Upper lobe of left lung (tissue), 6 donors: Measurements from ENCODE around the gene LGALS1. TPM values are rescaled to one million over a fixed set of nuclear protein-coding genes. Genes with fewer than 3 reads are reported as not detected.

Source experiments
- ATAC-seq, 2 donors: fragments of 200-7000 bp; cut with Tn5 transposase; one replicate each; pipeline ENCODE4 v1.9.1; 2022; ENCODE audit warnings: mild to moderate bottlenecking in 2 of 2, moderate library complexity in 2 of 2; ENCODE audit not compliant: low FRiP score in 2 of 2
- DNase-seq, 2 donors: peaks; one replicate each; pipeline ENCODE4 v3.0.0-alpha.2; 2019 to 2020
- H3K27ac ChIP-seq, 4 donors: fragments of 200-600 bp; sonication (generic); one replicate each; pipeline ENCODE4 v1.5.1; 2016 to 2019
- H3K27me3 ChIP-seq, 4 donors: fragments of 200-600 bp; sonication (generic); one replicate each; pipeline ENCODE4 v1.5.1; 2017 to 2019
- H3K36me3 ChIP-seq, 4 donors: fragments of 200-600 bp; sonication (generic); one replicate each; pipeline ENCODE4 v1.5.1; 2016 to 2019
- H3K4me1 ChIP-seq, 4 donors: fragments of 200-600 bp; sonication (generic); one replicate each; pipeline ENCODE4 v1.5.1; 2018 to 2019
- H3K4me3 ChIP-seq, 4 donors: fragments of 200-600 bp; sonication (generic); one replicate each; pipeline ENCODE4 v1.5.1; 2017 to 2019; ENCODE audit warnings: mild to moderate bottlenecking in 2 of 4, moderate library complexity in 1 of 4
- H3K9me3 ChIP-seq, 4 donors: fragments of 200-600 bp; sonication (generic); one replicate each; pipeline ENCODE4 v1.5.1; 2018 to 2019
- EP300 ChIP-seq, 4 donors: sonication (generic); formaldehyde crosslinking; IDR thresholded peaks; one replicate each; pipeline ENCODE4 v1.5.1; 2017; ENCODE audit warnings: antibody characterized with exemption in 4 of 4, control low read depth in 2 of 4
- POLR2A ChIP-seq, 4 donors: fragments of 450-650 bp; IDR thresholded peaks; one replicate each; pipeline ENCODE4 v1.5.1; 2016 to 2017; ENCODE audit warnings: antibody characterized with exemption in 4 of 4, mild to moderate bottlenecking in 2 of 4
- POLR2AphosphoS5 ChIP-seq, 2 donors: sonication (generic); formaldehyde crosslinking; IDR thresholded peaks; one replicate each; pipeline ENCODE4 v1.5.1; 2017; ENCODE audit warnings: antibody characterized with exemption in 2 of 2
- WGBS, 2 donors: methylation state at CpG; one replicate each; pipeline ENCODE4 v1.1.5; 2017 to 2018; 5-methylcytosine and 5-hydroxymethylcytosine counted together
- total RNA-seq, 6 donors: library from RNA; depleted of rRNA in 4 of 6; stranded (reverse); fragments of >200 nt in 4 of 6; gene quantifications; one replicate each; pipeline versions ENCODE4 v1.1.0 to v1.2.1, GENCODE V29; 2016 to 2021
- TF ChIP-seq, protein P1 (sequence below), 6 experiments: fragments of 450-650 bp in 4 of 6; fragments of 200-600 bp in 2 of 6; sonication (generic) in 2 of 6; IDR thresholded peaks; one replicate each; pipeline ENCODE4 v1.5.1; 2016 to 2019; ENCODE audit warnings: antibody characterized with exemption in 6 of 6
- donor health status: DM: no; HTN: no; CAD: no; lungs with moderate emphysema.
- donor health status: DM: no; HTN: yes; CAD: no; lungs with severe emphysema.

Gene LGALS1
- total RNA-seq, 6 donors from 2014 or later: 125 to 750 (median 400) TPM

DNA sequence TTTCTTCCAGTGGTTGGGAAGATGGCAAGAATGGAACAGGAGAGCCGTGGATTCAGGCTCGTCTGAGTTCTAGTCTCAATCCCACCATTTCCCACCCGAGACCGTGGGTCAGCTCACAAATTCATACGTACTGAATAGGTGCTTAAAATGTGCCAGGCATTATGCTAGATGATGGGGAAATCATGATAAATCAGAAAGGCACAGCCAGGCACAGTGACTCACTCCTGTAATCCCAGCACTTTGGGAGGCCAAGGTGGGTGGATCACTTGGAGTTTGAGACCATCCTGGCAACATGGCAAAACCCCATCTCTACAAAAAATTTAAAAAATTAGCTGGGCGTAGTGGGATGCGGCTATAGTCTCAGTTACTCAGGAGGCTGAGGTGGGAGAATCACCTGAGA lies 28.5 kb downstream of the LGALS1 start:
- TF ChIP-seq EP300 (IDR thresholded peaks at IDR 0.05) (no peak), POLR2A (IDR thresholded peaks at IDR 0.05) (no peak), POLR2AphosphoS5 (IDR thresholded peaks at IDR 0.05) (no peak)
- TF ChIP-seq, protein P1, sequence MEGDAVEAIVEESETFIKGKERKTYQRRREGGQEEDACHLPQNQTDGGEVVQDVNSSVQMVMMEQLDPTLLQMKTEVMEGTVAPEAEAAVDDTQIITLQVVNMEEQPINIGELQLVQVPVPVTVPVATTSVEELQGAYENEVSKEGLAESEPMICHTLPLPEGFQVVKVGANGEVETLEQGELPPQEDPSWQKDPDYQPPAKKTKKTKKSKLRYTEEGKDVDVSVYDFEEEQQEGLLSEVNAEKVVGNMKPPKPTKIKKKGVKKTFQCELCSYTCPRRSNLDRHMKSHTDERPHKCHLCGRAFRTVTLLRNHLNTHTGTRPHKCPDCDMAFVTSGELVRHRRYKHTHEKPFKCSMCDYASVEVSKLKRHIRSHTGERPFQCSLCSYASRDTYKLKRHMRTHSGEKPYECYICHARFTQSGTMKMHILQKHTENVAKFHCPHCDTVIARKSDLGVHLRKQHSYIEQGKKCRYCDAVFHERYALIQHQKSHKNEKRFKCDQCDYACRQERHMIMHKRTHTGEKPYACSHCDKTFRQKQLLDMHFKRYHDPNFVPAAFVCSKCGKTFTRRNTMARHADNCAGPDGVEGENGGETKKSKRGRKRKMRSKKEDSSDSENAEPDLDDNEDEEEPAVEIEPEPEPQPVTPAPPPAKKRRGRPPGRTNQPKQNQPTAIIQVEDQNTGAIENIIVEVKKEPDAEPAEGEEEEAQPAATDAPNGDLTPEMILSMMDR (IDR thresholded peaks at IDR 0.05): no peak
- ATAC-seq (no peak), DNase-seq (no peak)
- H3K27me3 ChIP-seq: no peaks in the 10 kb centered on the region
- no peak overlapping the region for H3K4me3 ChIP-seq
- no peak overlapping the region for H3K27ac ChIP-seq
- peaks cover 6 to 13% (median 7%) of the 10 kb centered on the region in 4 donors for H3K4me1 ChIP-seq
- H3K36me3 ChIP-seq: no peaks in the 10 kb centered on the region
- no peaks in the 10 kb centered on the region for H3K9me3 ChIP-seq
- WGBS, 2 donors: 84% methylated on average over 7 of the region's 7 CpGs

DNA sequence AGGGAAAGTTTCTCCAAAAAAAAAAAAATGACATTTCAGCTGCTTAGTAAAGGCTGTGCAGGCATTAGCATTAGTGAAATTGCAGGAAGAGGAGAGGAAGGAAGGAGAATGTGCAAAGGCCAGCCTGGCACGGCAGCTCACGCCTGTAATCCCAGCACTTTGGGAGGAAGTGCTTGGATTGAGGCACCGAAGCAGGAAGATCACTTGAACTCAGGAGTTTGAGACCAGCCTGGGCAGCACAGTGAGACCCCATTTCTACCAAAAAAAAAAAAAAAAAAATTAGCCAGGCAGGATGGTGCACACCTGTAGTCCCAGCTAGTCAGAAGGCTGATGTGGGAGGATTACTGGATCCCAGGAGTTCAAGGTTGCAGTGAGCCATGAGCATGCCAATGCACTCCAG lies 29.2 kb downstream of the LGALS1 start:
- no peaks in the 10 kb centered on the region for H3K9me3 ChIP-seq

DNA sequence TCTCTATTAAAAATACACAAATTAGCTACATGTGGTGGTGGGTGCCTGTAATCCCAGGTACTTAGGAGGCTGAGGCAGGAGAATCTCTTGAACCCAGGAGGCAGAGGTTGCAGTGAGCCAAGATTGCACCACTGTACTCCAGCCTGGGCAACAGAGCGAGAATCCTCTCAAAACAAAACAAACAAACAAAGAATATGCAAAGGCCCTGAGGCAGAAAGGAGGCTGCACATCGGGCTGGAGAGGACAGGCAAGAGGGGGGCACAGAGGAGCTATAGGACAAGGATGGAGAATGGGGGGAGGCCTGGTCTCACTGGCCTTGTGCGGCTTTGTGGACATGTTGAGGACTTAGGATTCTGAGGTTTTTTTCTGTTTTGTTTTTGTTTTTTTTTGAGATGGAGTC lies 29.8 kb downstream of the LGALS1 start:
- DNase-seq: no peak
- no peak for ATAC-seq
- no peaks in the 10 kb centered on the region for H3K9me3 ChIP-seq
- H3K4me1 ChIP-seq: peaks cover 8 to 16% (median 10%) of the 10 kb centered on the region in 4 donors
- no peaks in the 10 kb centered on the region for H3K36me3 ChIP-seq
- TF ChIP-seq, protein P1 (IDR thresholded peaks at IDR 0.05): no peak
- TF ChIP-seq EP300 (IDR thresholded peaks at IDR 0.05): no peak
- no peak for TF ChIP-seq POLR2AphosphoS5 (IDR thresholded peaks at IDR 0.05)
- no peak for TF ChIP-seq POLR2A (IDR thresholded peaks at IDR 0.05)
- 93 to 97% methylated on average over 3 of the region's 3 CpGs for WGBS, 2 donors
- no peaks in the 10 kb centered on the region for H3K27me3 ChIP-seq
- H3K4me3 ChIP-seq: no peak overlapping the region
- no peak overlapping the region for H3K27ac ChIP-seq

More for the DNA sequence above, 29.2 kb downstream of the LGALS1 start:
- ATAC-seq (no peak), DNase-seq (no peak)
- 35 to 54% methylated on average over 3 of the region's 3 CpGs for WGBS, 2 donors
- Histone ChIP-seq H3K27me3 (no peaks in the 10 kb centered on the region), H3K27ac (no peak overlapping the region), H3K4me1 (peaks cover 8 to 16% (median 10%) of the 10 kb centered on the region in 4 donors), H3K36me3 (no peaks in the 10 kb centered on the region), H3K4me3 (no peak overlapping the region)
- no peak for TF ChIP-seq POLR2AphosphoS5 (IDR thresholded peaks at IDR 0.05)

DNA sequence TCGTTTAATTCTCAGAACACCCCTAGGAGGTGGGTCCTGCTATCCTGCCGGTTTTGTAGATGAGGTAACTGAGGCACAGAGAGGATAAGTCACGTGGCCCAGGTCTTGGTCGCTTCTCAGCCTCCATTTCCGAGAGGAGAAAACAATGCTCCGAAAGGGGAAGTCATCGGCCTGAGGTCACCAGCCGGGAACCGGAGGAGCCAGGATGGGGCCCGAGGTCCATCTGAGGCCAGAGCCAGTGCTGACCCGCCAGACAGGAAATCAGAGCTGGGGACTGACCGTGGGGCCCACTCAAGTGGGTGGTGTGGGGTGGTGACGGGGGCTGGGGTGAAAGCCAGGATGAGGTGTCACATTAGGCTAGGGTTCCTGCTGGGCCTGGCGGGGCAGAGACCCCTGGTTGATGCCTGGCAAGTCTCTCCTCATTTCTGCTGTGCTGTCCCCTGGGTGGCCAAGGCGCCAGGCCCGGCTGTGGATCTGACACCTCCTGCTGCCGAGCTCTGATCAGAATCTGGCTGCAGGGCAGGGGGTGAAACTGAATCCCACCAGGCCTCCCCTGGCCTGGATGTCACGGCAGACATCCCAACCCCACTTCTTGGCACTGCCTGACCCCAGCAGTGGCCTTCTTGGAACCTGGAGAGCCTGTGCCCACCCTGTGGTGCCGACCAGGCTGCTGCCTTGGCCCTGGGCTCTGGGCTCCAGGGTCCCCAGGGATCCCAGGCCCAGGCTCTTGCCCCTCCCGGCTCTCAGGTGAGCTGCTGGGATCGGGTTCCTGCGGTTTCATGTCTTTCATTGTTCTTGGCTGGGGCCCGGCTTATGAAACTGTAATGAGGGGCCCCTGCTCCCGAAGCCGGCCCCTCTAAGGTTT lies 33.4 kb downstream of the LGALS1 start:
- Histone ChIP-seq H3K27ac (peak overlapping the region in 3 of 4 donors; percentile 28 to 57 (median 30)), H3K4me3 (no peak overlapping the region), H3K27me3 (no peaks in the 10 kb centered on the region), H3K4me1 (peaks cover 0 to 11% (median 9%) of the 10 kb centered on the region in 4 donors), H3K36me3 (no peaks in the 10 kb centered on the region), H3K9me3 (no peaks in the 10 kb centered on the region)
- ATAC-seq (peak; percentile 43 to 47), DNase-seq (peak in 1 of 2 donors; percentile 71)
- TF ChIP-seq, protein P1 (IDR thresholded peaks at IDR 0.05): no peak
- TF ChIP-seq POLR2A (IDR thresholded peaks at IDR 0.05) (no peak), POLR2AphosphoS5 (IDR thresholded peaks at IDR 0.05) (no peak), EP300 (IDR thresholded peaks at IDR 0.05) (no peak)
- WGBS, 2 donors: 52 to 67% methylated on average over 13 to 20 of the region's 25 CpGs

DNA sequence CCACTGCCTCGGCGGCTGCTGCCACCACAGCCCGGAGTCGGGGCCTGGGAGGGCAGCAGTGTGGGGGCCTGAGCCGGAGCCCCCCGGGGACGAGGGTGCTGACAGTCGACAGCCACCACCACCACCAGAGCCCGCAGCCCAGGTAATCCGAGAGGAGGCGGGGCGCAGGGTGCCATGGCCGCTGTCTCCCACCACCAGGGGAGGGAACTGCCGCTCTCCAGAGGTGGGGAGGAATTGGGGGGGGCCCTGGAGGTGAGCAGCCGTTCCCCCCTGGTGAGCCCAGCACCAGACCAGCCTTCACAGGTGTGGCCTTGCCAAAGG lies 34.0 kb downstream of the LGALS1 start:
- 96 to 98% methylated on average over 10 to 11 of the region's 15 CpGs for WGBS, 2 donors
- Histone ChIP-seq H3K4me3 (no peak overlapping the region), H3K4me1 (peaks cover 0 to 11% (median 9%) of the 10 kb centered on the region in 4 donors), H3K9me3 (no peaks in the 10 kb centered on the region), H3K27me3 (no peaks in the 10 kb centered on the region), H3K27ac (no peak overlapping the region), H3K36me3 (no peaks in the 10 kb centered on the region)
- peak in 1 of 2 donors; percentile 12 for ATAC-seq
- DNase-seq: peak in 1 of 2 donors; percentile 65
- TF ChIP-seq EP300 (IDR thresholded peaks at IDR 0.05) (no peak), POLR2A (IDR thresholded peaks at IDR 0.05) (no peak)
